GM19397 (cell line): Measurements from ENCODE around the gene TBC1D32.
A peak's percentile ranks its signal among the peaks of the same experiment; 100 is the strongest.
"Not testable (repeated sequence)": the region's sequence is repeated elsewhere in the genome, so short reads cannot be mapped to it uniquely, and the experiment has no call there.

ENCODE experiments used
- ATAC-seq: cut with Tn5 transposase; IDR thresholded peaks from one replicate; pipeline ENCODE4 v1.9.1; 2021; ENCODE audit warnings: mild to moderate bottlenecking, moderate library complexity; ENCODE audit not compliant: unreplicated experiment

TBC1D32 gene

GRCh38 chr6:121157906-121158305 is 176.4 kb downstream of the TBC1D32 start:
- no peak for ATAC-seq

DNA sequence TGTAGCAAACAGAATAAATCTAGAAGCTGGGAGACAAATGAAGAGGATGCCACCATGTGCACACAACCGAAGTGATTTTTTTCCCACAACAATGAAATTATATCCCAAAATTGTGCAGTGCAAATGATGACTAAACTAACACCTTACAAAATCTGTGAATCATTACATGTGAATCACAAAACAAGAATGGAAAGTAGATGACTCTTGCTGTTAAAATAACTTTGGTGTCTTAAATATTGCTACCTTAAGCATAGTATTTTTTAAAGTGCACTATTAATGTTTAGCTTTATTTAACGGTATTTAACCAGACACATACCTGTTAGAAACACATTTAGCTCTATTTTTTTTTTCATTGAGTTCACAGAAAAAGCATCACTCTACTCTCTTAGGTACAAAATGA is 190.8 kb downstream of the TBC1D32 start:
- no peak for ATAC-seq

DNA sequence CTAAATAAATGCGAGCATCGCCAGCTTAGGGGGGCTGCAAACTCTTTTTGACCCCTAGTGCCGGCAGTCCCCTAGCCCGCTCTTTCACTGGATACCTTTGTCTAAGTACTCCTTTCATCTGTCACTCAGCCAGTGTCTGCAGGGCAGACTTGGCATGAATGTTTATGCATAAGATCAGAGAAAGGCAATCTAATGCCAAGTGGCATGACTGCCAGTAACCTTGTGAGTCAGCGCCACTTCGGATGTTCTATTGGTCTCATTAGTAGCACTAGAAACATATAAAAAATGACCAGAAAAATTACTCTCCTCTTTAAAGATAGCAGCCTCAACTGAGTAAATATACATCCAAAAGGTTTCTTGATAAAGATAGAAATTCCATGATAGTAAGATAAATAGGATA is 192.2 kb downstream of the TBC1D32 start:
- ATAC-seq, result no peak

GRCh38 chr6:121135425-121135824 is 198.9 kb downstream of the TBC1D32 start:
- no peak for ATAC-seq

DNA sequence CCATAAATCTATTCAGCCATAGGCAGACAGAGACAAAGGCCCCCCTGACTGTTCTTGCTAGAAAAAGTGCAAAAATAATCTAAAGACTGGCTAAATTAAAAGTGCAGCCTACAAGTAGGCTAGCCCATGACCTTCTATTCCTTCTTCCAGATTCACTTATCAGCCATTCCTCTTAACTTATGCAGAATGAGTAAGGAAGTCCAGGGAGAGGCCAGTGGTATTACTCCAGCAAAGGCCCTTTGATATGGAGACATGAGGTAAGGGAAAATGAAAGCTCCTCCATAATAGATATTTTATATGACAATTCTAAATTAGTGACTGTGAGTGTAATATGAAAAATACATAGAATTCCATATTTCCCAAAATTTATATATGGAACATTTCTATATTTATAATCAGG is 199.4 kb downstream of the TBC1D32 start:
- ATAC-seq, result no peak

GRCh38 chr6:121124600-121124999 is 209.7 kb downstream of the TBC1D32 start:
- ATAC-seq, result no peak

DNA sequence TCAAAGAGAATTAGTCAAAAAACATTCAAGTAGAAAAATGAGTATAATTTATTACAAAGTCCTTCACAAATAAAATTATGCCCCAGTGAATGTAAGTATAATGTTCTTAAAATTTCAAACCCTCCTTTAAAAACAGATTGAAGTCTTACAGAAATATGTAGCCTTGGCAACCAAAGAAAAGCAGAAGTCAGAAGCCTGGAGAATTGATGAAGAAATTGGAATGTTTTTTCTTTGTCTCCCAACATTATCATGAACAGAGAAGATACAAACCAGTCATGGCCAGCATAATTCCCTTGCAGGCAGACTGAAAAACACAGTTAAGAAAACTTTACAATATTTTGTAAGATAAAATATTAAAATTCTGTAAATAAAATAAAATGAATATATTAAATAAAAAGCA is 221.9 kb downstream of the TBC1D32 start:
- ATAC-seq, result no peak

GRCh38 chr6:121110733-121111132 is 223.5 kb downstream of the TBC1D32 start:
- ATAC-seq, result no peak

DNA sequence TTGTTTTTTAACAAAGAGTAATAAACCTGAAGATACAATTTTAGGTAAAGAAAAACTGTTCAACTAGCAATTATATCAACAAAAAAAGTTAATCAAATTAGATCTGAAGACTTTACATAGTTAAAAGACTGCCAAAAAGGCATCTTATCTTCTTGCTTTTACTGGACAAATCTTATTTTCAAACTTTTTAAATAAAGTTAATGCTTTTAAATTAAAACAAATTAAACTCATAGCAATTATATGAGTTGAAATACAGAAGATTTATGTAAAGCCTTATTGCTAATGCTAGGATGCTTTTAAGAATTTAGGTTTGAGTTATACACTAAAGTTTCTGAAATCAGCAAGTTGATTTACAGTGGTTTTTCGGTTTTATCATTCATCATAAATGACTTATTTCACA is 227.3 kb downstream of the TBC1D32 start:
- no peak for ATAC-seq

GRCh38 chr6:121105461-121105860 is 228.8 kb downstream of the TBC1D32 start:
- ATAC-seq, result no peak

- no peak for ATAC-seq
Measured at GRCh38 chr6:121093928-121094327, 240.4 kb downstream of the TBC1D32 start.

DNA sequence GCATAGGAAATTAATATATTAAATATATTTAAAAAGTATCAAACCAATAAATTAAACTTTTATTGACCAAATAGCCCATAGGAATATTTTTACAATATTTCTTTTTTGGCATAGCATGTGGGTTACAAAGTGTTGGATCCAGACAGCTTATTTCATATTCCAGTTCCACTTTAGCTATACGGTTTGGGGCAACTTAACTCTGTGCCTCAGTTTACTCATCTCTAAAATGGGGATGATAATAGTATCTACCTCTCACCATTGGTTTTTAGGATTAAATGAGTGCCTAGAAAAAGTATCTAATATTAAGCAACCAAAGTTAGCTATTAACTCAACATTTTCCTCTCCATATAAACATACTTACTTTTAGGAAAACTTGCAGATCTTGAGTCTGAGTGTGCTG is 243.8 kb downstream of the TBC1D32 start:
- ATAC-seq, result no peak

DNA sequence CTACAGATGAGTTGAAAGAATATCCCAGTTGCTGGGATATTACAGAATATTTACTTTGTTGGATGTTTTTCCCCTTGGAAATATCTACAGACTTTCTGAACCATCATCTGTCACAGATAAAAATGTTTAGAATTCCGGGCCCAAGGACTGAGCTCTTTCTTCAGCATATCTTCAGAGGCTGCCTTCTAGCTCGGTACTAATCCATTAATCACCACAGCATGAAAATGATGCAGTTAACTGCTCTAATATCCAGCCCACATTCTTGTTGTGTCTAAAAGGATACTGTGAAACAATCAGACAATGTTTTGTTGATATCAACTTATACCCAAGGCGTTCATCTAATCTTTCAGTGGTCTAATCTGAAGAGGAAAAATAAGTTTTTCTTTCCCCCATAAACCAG is 247.4 kb downstream of the TBC1D32 start:
- no peak for ATAC-seq

- ATAC-seq, result no peak
Measured at GRCh38 chr6:121076119-121076518, 258.2 kb downstream of the TBC1D32 start.

- ATAC-seq, result not testable (repeated sequence)
Measured at GRCh38 chr6:121068749-121069148, 265.5 kb downstream of the TBC1D32 start.

GRCh38 chr6:121067381-121067780 is 266.9 kb downstream of the TBC1D32 start:
- ATAC-seq, result no peak

DNA sequence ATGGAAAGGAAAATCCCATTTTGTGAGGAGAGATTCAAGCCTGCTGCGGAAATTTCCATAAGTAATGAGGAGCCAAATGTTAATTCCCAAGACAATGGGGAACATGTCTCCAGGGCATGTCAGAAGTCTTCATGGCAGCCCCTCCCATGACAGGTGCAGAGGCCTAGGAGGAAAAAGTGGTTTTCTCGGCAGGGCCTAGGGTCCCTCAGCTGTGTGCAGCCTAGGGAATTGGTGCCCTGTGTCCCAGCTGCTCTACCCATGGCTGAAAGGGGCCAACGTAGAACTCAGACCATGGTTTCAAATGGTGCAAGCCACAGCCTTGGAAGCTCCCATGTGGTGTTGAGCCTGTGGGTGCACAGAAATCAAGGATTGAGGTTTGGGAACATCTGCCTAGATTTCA is 269.9 kb downstream of the TBC1D32 start:
- no peak for ATAC-seq

GRCh38 chr6:121055572-121056163 is 278.6 kb downstream of the TBC1D32 start:
- peak; percentile 69 for ATAC-seq

- not testable (repeated sequence) for ATAC-seq
Measured at GRCh38 chr6:121048593-121048992, 285.7 kb downstream of the TBC1D32 start.

DNA sequence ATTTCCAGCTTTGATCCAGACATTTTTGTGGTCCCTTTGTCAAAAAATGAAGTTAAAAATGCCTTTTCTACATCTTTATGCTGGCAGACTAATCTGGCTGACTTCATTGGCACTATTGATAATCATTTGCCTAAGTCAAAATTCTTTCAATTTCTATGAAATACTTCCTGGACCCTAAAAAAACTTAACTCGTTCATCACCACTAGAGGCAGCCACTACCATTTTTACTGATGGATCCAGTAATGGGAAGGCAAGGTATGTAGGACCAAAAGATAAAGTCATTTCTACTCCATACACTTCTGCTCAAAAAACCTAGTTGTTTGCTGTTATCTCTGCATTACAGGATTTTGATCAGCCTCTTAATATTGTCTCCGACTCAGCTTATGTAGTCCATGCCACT is 289.4 kb downstream of the TBC1D32 start:
- ATAC-seq, result not testable (repeated sequence)

DNA sequence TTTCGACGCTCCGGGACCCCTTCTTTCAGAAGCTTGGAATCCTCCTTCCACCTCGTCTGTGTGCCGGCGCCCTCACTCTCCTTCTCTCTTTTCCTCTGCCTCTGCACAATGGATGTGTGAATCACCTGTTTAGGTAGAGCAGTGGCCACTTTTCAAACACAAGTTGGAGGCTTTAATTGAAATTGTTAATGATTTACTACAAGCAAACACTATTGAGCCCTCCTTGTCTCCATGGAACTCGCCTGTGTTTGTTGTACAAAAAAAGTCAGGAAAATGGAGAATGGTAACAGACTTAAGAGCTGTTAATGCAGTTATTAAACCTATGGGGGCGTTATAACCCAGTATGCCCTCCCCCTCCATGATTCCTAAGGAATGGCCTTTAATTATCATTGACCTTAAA is 290.6 kb downstream of the TBC1D32 start:
- not testable (repeated sequence) for ATAC-seq

- not testable (repeated sequence) for ATAC-seq
Measured at GRCh38 chr6:121043211-121043610, 291.1 kb downstream of the TBC1D32 start.

- no peak for ATAC-seq
Measured at GRCh38 chr6:121042766-121043165, 291.5 kb downstream of the TBC1D32 start.
